ENCODE results near the gene SLC25A42. TPM values are rescaled to one million over a fixed set of nuclear protein-coding genes. Genes with fewer than 3 reads are reported as not detected.
A peak's percentile ranks its signal among the peaks of the same experiment; 100 is the strongest.

Gene SLC25A42
- polyA plus RNA-seq, 3 donors from 2014 or later, result 10.4 to 24.8 (median 12.9) TPM

GRCh38 chr19:19054939-19055440, 8.8 kb upstream of the SLC25A42 start:
- H3K4me3 Mint-ChIP-seq, result no peak overlapping the region
- no peaks in the 10 kb centered on the region for H3K9me3 Mint-ChIP-seq

GRCh38 chr19:19055701-19056100, 8.1 kb upstream of the SLC25A42 start:
- Mint-ChIP-seq H3K9me3 (no peaks in the 10 kb centered on the region), H3K4me1 (no peaks in the 10 kb centered on the region), H3K27me3 (ENCODE audit: low read depth in 3 of 3) (no peaks in the 10 kb centered on the region), H3K4me3 (no peak overlapping the region), H3K27ac (no peak overlapping the region), H3K36me3 (peaks cover 0 to 13% (median under 1%) of the 10 kb centered on the region in 3 donors)
- no peak for DNase-seq

More at GRCh38 chr19:19054939-19055440, 8.8 kb upstream of the SLC25A42 start:
- Mint-ChIP-seq H3K36me3 (peaks cover 0 to 13% (median 5%) of the 10 kb centered on the region in 3 donors), H3K27ac (no peak overlapping the region), H3K4me1 (no peaks in the 10 kb centered on the region), H3K27me3 (ENCODE audit: low read depth in 3 of 3) (no peaks in the 10 kb centered on the region)
- no peak for DNase-seq

- Mint-ChIP-seq H3K27ac (no peak overlapping the region), H3K27me3 (ENCODE audit: low read depth in 3 of 3) (no peaks in the 10 kb centered on the region), H3K9me3 (no peaks in the 10 kb centered on the region), H3K4me1 (no peaks in the 10 kb centered on the region), H3K4me3 (no peak overlapping the region), H3K36me3 (peaks cover 0 to 7% (median 0%) of the 10 kb centered on the region in 3 donors)
- no peak for DNase-seq
These were observed 7.0 kb upstream of the SLC25A42 start for GRCh38 chr19:19056636-19057275.

DNA sequence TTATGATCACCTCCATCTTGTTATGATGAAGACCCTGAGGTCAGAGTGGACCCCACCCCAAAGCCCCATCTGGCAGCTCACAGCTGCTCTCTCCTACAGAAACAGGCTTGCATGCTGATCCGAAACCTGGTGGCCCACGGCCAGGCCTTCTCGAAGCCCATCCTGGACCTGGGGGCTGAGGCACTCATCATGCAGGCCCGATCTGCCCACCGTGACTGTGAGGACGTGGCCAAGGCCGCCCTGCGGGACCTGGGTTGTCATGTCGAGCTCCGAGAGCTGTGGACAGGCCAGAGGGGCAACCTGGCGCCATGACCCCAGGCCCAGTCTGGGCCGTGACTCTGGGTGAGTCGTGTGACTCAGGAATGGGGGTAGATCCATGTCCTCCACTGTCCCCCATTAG, 6.5 kb upstream of the SLC25A42 start:
- Mint-ChIP-seq H3K36me3 (peaks cover 0 to 7% (median 0%) of the 10 kb centered on the region in 3 donors), H3K4me3 (no peak overlapping the region), H3K27ac (no peak overlapping the region), H3K27me3 (ENCODE audit: low read depth in 3 of 3) (no peaks in the 10 kb centered on the region), H3K4me1 (no peaks in the 10 kb centered on the region), H3K9me3 (no peaks in the 10 kb centered on the region)
- DNase-seq, result no peak

DNA sequence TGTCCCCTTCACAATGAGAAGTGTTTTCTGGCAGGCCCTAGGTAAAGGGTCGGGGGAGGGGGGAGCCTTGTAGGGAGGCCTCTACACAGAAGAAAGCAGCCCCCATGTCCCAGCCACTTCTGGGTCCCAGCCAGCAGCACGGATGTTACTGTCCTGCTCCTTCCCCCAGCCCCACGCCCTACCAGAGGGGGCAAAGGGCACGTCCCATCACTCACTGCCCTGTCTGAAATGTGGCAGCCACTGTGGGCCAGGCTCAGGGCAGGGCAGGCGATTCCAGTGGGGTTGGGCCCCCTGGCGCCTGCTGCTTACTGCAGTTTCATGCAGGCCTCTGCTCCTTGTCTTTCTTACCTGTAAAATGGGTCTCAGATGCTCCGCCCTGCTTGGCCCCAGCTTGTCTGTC, 6.1 kb upstream of the SLC25A42 start:
- Mint-ChIP-seq H3K4me3 (no peak overlapping the region), H3K27me3 (ENCODE audit: low read depth in 3 of 3) (no peaks in the 10 kb centered on the region), H3K27ac (no peak overlapping the region), H3K4me1 (no peaks in the 10 kb centered on the region), H3K36me3 (peaks cover 0 to 6% (median 0%) of the 10 kb centered on the region in 3 donors), H3K9me3 (no peaks in the 10 kb centered on the region)
- no peak for DNase-seq

GRCh38 chr19:19059018-19059836, 4.6 kb upstream of the SLC25A42 start:
- Mint-ChIP-seq H3K9me3 (no peaks in the 10 kb centered on the region), H3K36me3 (no peaks in the 10 kb centered on the region), H3K4me3 (no peak overlapping the region), H3K27me3 (ENCODE audit: low read depth in 3 of 3) (peaks cover 0 to 6% (median 2%) of the 10 kb centered on the region in 3 donors), H3K4me1 (peaks cover 3 to 8% of the 10 kb centered on the region in 2 donors), H3K27ac (peak overlapping the region in 2 of 6 donors; percentile 17 to 32)
- DNase-seq, result no peak

DNA sequence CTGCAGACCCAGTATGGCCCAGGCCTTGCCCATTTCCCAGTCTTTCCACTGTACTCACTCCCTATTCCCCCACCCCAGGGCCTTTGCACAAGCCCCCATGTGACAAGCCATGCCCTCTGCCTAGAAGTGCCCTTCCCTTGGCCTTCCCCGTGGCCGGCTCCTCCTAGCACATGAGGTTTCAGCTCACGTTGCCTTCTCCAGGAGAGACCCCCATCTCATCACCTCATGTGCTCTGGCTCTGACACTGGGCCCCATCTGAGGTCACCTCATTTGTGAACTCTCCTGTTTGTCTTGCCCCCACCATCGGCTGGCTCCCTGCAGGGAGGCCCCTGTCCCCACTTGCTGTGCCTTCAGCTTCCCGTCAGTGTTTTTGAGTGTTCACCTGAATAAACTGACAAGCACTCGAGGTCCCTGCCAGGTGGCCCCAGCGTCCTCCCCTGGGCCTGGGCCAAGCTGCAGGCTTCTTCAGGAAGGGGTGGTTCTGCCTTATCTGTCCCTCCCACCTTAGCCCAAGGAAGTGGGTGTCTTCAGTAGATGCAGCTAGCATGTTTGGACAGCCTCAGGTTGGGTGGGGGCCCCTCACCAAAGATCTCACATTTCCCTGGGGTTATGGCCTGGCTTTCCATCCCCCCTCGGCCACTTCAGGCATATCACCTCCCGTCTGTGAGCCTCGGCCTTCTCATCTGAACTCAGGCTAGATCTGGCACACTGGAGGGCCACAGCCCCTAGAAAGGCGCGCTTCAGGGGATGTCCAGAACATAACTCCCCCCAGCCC, 3.8 kb upstream of the SLC25A42 start:
- H3K27ac Mint-ChIP-seq, result peak overlapping the region in 1 of 6 donors; percentile 32

DNA sequence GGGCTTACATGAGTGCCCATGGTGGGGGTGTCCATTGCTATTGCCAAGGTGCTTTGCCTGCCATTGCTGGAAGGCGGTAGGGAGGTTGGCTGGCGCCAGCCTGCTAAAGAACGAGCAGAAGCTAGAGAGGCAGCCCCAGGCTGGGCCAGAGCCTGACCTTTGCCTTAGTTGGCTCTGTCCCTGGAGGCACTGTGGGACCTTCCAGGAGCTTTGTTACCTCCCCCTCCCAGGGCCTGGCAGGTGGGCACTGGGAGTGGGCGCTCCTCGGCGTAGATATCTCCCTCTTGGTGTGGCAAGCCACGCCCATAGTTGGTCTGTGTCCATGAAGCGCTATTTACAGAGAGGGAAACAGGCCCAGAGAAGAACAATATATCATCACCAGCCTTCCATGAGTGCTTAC, 2.3 kb upstream of the SLC25A42 start:
- Mint-ChIP-seq H3K27me3 (ENCODE audit: low read depth in 3 of 3) (peaks cover 0 to 6% (median 2%) of the 10 kb centered on the region in 3 donors), H3K4me1 (peaks cover 23 to 27% of the 10 kb centered on the region in 2 donors), H3K36me3 (no peaks in the 10 kb centered on the region), H3K4me3 (no peak overlapping the region), H3K27ac (peak overlapping the region in 2 of 6 donors; percentile 22 to 30), H3K9me3 (no peaks in the 10 kb centered on the region)
- no peak for DNase-seq

More for the DNA sequence above, 3.8 kb upstream of the SLC25A42 start:
- Mint-ChIP-seq H3K4me3 (no peak overlapping the region), H3K4me1 (peaks cover 11 to 15% of the 10 kb centered on the region in 2 donors), H3K27me3 (ENCODE audit: low read depth in 3 of 3) (peaks cover 0 to 6% (median 2%) of the 10 kb centered on the region in 3 donors), H3K9me3 (no peaks in the 10 kb centered on the region), H3K36me3 (no peaks in the 10 kb centered on the region)
- DNase-seq, result no peak

DNA sequence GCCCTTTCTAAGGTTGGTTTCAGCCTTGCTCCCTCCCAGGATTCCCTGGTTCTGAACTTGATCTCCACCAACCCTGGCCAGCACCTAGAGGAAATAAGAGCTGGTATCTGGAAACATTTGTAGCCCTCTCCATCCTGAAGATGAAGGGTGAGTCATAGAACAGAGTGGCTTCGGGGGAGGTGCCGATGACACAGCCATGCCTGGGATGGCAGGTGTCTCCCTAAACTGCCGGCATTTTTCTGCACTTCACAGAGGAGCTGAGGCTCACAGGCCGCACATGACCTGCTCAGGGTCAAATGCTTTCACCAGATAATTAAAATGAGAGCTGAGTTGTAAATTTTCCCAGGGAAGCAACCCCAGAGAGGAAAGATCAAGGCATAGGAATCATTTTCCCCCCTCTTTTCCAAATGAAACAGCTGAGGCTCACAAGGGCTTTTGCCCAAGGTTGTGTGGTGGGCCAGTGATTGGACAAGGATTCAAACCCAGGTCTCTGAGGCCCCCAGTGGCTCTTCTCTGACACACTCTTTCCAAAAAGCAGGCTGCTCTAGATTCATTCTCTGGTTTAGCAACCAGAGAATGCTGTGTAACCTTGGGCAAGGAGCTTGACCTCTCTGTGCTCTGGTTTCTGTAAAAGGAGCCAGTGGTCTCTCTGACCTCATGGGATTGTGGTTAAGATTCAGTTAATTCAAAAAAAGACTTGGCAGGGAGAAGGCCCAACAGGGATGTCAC, 1.2 kb upstream of the SLC25A42 start:
- peaks cover 0 to 6% (median 2%) of the 10 kb centered on the region in 3 donors for H3K27me3 Mint-ChIP-seq (ENCODE audit: low read depth in 3 of 3)
- peak overlapping the region in 5 of 6 donors; percentile 66 to 90 (median 87) for H3K27ac Mint-ChIP-seq
- no peaks in the 10 kb centered on the region for H3K9me3 Mint-ChIP-seq
- peak overlapping the region; percentile 80 to 91 (median 86) for H3K4me3 Mint-ChIP-seq
- H3K4me1 Mint-ChIP-seq, result peaks cover 33 to 38% of the 10 kb centered on the region in 2 donors
- no peaks in the 10 kb centered on the region for H3K36me3 Mint-ChIP-seq
- no peak for DNase-seq

- Mint-ChIP-seq H3K4me1 (peaks cover 44 to 52% of the 10 kb centered on the region in 2 donors), H3K9me3 (no peaks in the 10 kb centered on the region), H3K27me3 (ENCODE audit: low read depth in 3 of 3) (peaks cover 0 to 7% (median 2%) of the 10 kb centered on the region in 3 donors), H3K36me3 (no peaks in the 10 kb centered on the region), H3K27ac (peak overlapping the region; percentile 64 to 95 (median 84)), H3K4me3 (peak overlapping the region; percentile 80 to 91 (median 86))
- DNase-seq, result no peak
These were observed 416 bp downstream of the SLC25A42 start for GRCh38 chr19:19064098-19064722.

- H3K9me3 Mint-ChIP-seq, result no peaks in the 10 kb centered on the region
- H3K27ac Mint-ChIP-seq, result peak overlapping the region; percentile 70 to 95 (median 86)
- no peaks in the 10 kb centered on the region for H3K36me3 Mint-ChIP-seq
- DNase-seq, result peak; percentile 48 to 53 (median 49)
- H3K27me3 Mint-ChIP-seq (ENCODE audit: low read depth in 3 of 3), result peaks cover 0 to 7% (median 2%) of the 10 kb centered on the region in 3 donors
- H3K4me1 Mint-ChIP-seq, result peaks cover 51 to 58% of the 10 kb centered on the region in 2 donors
- peak overlapping the region; percentile 80 to 91 (median 86) for H3K4me3 Mint-ChIP-seq
These were observed 1.3 kb downstream of the SLC25A42 start for GRCh38 chr19:19064811-19065745.
